NCI-H187 (cell line): ENCODE measurements around the gene RASA2.

ENCODE experiments used
- DNase-seq, 2 experiments: peaks; one replicate each; lab custom pipeline; 2025; lab: John Stamatoyannopoulos, UW

Gene RASA2

DNA sequence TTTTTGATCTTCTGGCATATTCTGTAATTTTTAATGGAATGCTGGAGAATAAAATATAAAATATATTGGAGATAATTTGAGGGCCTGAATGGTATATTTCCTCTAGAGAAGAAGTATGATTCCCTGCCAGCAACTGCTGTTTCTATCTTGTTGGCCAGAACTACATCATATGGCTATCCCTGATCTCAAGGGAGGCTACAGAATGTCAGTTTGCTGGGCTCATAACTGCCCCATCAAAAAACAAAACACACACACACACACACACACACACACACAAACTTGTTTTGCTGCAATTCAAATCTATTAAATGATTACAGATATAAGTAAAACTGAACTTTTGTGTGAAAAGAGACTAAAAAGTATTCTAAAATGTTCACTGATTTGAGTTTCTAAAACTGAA, 51.0 kb downstream of the RASA2 start:
- DNase-seq: no peak

GRCh38 chr3:141538568-141539240, 51.9 kb downstream of the RASA2 start:
- DNase-seq: no peak

- no peak for DNase-seq
Measured at GRCh38 chr3:141539431-141540187, 52.8 kb downstream of the RASA2 start.

DNA sequence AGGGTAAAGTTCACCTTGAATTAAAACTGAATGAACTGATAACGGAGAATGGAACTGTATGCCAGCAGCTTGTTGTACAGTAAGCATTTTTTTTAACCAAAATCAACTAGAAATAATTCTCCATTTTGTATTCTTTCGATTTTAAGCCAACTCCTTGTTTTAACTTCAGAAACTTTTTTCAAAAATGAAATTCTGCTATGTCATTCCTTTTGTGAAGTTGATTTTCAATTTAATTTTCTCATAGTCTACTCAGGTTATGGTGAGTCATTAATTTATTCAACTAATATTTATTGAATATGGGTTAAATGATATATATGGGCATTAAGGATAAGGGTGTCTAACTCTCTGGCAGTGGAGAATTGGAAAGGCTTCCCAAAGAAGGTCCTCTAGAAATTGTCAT, 53.7 kb downstream of the RASA2 start:
- DNase-seq: no peak

DNA sequence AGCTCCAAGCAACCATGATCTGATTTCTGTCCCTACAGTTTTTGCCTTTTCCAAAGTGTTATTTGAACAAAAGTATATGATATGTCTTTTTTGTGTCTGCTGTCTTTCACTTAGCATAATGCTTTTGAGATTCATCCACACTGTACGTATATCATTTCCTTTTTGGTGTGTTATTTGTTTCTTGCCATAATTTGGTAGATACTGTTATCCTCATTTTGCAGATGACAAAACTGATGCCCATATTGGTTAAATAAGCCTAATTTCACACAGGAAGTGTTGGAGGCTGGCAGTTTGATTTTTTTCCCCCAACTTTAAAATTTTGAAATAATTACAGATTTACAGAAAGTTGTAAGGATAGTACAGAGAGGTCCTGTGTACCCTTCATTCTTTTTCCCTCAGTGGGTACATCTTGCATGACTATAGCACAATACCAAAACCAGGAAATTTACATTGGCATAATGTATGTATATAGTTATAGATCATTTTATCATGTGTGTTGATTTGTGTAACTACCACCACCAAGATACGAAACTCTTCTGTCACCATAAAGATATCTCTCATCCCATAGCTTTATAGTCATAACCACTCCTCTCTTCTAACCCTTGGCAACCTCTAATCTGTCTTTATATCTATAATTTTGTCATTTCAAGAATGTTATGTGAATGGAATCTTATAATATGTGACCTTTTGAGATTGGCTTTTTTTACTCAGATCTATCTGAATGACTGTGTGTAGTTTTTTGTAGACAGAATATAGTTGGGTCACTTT, 55.6 kb downstream of the RASA2 start:
- DNase-seq: no peak

GRCh38 chr3:141542989-141543388, 56.2 kb downstream of the RASA2 start:
- DNase-seq: no peak

- no peak for DNase-seq
Measured at GRCh38 chr3:141544697-141545096, 57.9 kb downstream of the RASA2 start.

- no peak for DNase-seq
Measured at GRCh38 chr3:141546081-141546480, 59.3 kb downstream of the RASA2 start.

- DNase-seq: no peak
Measured at GRCh38 chr3:141546586-141546985, 59.8 kb downstream of the RASA2 start.

- no peak for DNase-seq
Measured at GRCh38 chr3:141547791-141548190, 61.0 kb downstream of the RASA2 start.

GRCh38 chr3:141550926-141551665, 64.3 kb downstream of the RASA2 start:
- no peak for DNase-seq

DNA sequence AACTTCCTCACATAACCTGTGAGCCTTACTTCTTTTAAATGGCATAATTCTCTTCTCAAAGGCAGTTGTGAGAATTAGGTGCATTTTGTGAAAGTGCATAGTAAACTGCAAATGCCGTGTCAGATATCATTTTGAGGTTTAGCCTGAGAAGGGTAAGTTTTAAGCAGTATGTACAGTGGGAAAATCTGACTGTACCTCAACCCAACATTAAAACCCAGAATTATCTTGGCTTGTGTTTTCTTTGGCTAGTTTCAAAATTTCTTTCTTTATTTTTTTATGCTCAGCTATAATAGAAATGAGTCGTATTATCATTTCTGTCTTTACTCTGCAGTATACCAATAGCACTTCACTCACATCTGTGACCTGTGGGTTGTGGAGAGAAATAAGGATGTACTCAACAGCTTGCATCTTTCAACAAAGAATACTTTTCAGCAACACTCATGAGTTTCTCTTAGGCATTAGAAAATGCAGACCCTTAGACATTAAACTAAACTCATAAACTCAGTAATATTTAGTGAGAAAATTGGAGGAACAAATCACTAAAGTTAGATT, 65.7 kb downstream of the RASA2 start:
- DNase-seq: no peak

DNA sequence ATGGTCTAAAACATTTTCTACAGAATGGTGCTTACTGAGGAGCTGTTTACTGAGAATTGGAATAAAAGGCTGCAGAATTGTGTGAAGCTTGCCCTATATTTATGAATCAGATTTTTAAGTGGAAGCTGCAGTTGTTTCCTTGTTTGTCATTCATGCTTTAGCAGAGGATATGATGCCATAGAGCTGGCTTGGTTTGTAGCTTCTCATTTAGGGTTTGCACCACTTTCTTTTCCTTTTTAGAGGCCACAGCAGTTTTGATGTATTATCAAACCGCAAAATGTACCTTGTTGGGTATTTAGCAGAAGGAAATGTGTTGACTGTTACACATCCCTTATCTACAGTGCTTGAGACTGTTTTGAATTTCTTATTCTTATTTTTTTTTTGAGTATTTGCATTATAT, 66.2 kb downstream of the RASA2 start:
- no peak for DNase-seq

GRCh38 chr3:141556034-141556433, 69.2 kb downstream of the RASA2 start:
- no peak for DNase-seq

DNA sequence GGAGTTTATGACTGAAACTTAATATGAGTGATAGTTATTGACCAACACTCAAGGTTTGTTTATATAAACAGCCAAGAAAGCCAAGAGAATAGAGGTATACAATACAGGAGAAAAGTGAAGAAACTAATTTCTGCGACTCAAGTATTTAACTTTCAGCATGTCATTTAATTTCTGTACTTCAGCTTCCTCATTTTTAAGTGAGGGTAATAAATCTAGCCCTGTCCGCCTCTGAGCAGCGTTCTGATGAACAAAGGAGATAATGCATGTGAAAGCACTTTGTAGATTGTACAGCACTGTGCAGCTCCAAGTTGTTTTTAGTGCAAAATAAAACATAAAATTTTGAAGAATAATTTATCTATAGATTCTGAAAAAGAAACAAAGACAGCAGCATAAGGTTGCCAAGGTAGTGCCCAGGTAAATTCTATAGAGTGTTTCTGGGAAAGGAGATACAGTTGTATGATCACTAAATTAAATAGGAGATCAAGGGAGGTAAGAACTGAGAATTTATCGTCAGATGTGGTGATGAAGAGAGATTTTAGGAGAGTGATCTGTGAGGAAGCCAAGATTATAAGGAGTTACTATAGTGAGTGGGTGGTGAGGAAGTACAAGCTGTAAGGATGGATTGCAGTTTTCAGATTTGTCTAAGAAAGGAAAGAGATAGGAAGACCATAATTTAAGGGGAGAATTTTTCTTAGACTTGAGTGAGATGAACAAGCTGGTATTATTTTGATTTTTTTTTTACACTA, 71.3 kb downstream of the RASA2 start:
- DNase-seq: no peak

DNA sequence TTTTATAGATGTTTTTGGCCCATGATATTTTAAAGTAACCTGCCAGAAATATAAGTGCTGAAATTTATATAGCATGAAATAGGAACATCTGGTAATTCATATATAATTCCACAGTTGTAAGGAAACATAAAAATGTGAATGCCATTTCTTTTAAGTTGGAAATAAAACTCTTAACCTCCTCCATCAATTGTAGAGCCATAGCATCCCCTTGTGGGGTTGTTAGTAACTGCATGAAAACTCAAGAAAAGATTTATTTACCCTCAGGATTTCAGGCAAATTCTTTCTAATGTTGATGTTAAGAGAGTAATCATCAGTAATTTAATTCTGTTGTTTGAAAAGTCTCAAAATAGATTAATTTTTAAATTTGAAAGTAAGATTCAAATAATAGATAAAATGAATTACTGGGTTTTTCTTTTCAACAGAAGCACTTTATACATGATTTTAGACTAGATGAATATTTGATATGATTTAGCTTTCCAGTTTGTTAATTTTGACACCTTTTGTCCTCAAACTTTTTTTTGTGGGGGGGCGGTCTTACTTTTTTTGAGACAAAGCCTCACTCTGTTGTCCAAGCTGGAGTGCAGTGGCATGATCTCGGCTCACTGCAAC, 74.7 kb downstream of the RASA2 start:
- no peak for DNase-seq

GRCh38 chr3:141564241-141564640, 77.4 kb downstream of the RASA2 start:
- no peak for DNase-seq

- no peak for DNase-seq
Measured at GRCh38 chr3:141570068-141570467, 83.2 kb downstream of the RASA2 start.

DNA sequence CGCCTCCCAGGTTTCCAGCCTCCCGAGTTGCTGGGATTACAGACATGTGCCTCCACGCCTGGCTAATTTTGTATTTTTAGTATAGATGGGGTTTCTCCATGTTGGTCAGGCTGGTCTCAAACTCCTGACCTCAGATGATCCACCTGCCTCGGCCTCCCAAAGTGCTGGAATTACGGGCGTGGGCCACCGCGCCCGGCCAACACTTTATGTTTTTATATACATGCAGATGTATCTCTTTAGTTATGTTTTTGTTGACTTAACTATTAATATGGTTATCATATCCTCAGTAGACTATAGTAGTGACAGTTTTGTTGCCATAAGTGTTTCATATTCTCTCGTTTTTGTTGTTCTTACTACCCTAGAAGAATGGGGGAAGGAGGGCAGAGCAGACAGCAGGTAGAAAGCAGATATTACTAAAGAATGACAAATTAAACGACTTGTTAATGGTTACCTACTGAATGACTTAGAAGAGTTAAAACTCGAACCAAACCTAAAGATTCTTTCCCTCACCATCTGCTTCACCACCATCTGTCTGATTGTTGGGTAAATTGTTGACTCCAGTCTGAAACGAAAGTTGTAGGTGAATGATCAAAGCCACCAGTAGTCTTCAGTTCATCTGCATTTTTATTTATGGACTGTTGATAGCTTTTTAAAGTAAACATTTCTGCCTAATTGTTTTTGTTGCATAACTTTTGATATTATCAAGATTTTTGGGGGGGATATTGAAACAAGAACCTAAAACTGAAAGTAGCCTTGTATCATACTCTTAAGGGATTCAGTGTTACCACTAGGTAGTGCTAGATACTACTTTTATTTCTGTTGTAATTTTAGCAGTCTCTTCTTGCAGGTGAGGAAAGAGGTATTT, 89.3 kb downstream of the RASA2 start:
- DNase-seq: no peak

DNA sequence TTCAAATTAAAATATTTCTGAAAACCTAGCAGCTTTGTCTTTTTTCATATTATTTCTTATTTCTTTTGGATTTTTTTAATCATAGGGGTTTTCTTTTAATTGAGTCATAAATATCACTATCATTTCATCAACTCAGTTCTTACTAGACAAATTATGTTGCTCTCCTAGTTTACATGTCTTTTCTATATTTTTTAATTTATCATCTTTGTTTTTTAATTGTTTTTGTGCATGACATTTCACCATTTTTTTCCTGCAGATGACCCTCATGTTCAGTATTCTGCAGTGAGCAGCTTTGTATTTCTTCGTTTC, 89.9 kb downstream of the RASA2 start:
- no peak for DNase-seq
